NCI-H69 (cell line): ENCODE data around the gene PTGS1.

Experiments used
- DNase-seq: peaks from one replicate; lab custom pipeline; 2025; lab: John Stamatoyannopoulos, UW

PTGS1 gene

GRCh38 chr9:122374885-122375420 lies 4.1 kb downstream of the PTGS1 start:
- DNase-seq: no peak

DNA sequence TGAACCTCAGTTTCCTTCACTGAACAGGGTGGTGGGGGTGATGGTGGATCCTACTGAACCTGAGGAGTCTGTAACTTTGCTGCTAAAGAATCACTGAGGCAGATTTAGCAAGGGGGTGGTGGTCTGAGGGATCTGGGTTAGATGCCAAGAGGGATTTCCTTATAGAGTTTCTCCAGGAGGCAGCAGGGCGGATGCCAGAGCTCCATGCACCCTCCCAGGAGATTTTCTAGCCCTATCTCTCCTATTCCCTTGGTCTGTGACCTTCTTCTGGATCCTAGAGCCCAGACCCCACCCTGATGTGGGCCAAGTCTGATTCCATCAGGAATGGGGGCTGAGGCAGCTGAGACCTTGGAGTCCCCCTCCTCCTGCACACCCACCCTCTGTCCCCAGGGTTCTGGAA lies 6.0 kb downstream of the PTGS1 start:
- DNase-seq: no peak

- no peak for DNase-seq
These were observed 6.7 kb downstream of the PTGS1 start for GRCh38 chr9:122377241-122378164.

DNA sequence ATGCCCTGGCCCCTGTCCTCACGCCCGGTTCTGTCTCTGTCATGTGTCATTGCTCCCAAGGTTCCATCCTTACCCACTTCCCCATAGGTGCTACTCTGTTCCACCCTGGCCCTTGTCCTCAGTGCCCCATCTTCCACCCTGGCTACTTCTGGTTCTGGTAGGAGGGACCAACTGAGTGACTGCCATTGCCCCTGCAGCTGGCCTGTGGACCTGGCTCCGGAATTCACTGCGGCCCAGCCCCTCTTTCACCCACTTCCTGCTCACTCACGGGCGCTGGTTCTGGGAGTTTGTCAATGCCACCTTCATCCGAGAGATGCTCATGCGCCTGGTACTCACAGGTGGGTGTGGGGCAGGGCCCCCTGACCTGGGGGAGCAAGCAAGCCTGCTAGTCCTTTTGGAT lies 7.4 kb downstream of the PTGS1 start:
- no peak for DNase-seq

DNA sequence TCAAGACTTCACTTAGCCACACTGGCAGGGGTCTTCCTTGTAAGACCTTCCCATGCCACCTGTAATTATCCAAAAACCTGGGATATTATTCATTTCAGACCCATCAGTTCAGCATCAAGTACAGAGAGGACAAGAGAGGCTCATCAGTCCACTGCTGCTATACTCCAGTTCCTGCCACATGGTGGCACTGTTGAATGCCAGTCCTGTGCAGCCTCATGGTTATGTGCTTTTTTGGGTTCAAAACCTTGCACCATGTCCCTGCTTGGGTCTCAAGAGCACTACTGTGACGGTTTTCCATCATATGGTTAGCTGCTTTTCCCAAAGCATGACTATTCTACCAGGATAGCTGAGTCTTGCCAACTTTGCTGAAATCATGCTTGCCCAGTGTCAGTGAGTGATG lies 8.5 kb downstream of the PTGS1 start:
- peak; percentile 13 for DNase-seq

- no peak for DNase-seq
These were observed 9.5 kb downstream of the PTGS1 start for GRCh38 chr9:122380293-122380692.

DNA sequence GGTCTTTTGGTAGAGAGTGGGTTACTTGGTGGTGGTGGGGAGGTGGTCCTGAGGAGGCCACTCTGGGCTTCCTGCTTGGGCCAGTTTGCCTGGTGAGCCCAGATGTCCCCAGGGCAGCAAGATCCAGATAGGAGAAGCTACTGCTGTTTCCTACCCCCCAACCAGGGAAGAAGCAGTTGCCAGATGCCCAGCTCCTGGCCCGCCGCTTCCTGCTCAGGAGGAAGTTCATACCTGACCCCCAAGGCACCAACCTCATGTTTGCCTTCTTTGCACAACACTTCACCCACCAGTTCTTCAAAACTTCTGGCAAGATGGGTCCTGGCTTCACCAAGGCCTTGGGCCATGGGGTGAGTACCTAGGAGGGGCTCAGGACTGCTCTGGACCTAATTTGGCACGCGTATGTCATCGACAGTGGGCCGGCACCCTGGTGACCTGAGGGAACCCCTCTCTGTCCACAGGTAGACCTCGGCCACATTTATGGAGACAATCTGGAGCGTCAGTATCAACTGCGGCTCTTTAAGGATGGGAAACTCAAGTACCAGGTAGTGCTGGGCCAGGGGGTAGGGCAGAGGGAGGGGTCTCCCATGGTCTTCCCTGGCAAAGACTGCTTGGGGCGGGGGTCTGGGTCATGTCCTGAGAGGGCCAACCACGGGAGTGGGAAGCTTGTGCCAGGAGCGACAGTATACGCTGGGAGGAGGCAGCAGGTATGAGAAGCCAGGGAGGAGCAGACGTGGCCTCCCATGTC lies 10.6 kb downstream of the PTGS1 start:
- no peak for DNase-seq

- DNase-seq: peak; percentile 63
These were observed 12.4 kb downstream of the PTGS1 start for GRCh38 chr9:122382901-122383850.

DNA sequence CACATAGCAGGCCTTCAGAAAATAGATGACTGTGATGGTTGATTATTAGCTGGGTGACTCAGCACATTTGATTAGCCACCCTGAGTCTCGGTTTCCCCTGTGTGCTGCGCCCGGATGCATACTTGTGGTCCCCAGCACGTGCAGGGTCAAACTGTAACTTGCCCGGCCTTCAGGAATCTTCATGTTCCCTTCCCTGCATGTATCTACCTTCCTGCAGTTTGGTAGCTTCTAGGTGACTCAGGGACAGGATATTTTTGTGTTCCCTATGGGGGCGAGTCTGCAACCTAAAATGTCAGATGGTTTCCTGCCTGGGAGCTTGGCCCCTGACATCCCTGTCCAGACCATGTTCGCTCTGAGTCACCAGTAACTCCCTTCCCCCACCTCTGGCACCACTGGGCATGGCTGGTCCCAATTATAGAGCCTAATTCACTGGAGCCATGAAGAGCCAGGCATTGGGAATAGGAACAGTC lies 13.2 kb downstream of the PTGS1 start:
- DNase-seq: no peak

DNA sequence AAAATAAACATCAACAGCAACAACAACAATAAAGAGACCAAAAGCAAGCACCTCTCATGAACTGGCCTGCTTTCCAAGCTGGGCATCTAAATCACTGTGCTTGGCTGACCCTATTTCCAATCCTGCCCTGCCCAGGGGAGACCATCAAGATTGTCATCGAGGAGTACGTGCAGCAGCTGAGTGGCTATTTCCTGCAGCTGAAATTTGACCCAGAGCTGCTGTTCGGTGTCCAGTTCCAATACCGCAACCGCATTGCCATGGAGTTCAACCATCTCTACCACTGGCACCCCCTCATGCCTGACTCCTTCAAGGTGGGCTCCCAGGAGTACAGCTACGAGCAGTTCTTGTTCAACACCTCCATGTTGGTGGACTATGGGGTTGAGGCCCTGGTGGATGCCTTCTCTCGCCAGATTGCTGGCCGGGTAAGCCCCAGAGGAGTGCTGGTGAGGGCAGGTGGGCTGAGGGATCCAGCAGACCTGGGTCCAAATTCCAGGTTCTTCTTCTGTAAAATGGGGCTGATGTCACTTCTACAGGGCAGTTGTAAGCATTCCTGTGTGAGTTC lies 15.6 kb downstream of the PTGS1 start:
- no peak for DNase-seq

DNA sequence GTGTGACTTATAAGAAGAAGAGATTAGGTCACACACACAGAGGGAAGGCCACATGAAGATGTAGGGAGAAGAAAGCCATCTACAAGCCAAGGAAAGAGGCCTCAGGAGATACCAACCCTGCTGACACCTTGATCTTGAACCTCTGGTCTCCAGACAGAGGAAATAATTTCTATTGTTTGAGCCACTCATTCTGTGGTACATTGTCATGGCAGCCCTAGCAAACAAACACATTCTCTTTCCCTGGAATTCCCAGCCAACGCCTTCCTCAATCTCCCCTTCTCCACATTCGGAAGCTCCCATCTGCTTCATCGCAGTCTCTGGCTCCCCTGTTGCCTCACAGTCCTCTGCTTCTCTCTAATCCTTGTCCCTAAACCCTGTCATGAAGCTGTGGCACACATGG lies 16.7 kb downstream of the PTGS1 start:
- DNase-seq: no peak

DNA sequence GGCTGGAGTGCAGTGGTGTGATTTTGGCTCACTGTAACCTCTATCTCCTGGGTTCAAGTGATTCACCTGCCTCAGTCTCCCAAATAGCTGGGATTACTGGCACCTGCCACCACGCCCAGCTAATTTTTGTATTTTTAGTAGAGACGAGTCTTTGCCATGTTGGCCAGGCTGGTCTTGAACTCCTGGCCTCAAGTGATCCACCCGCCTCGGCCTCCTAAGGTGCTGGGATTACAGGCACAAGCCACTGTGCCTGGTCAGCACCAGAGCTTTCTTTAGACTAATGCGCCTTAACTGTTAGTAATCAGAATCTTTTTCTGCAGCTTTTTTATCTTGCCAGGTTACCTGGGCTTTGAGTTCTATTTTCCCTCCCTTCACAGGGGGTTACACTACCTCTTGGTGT lies 18.4 kb downstream of the PTGS1 start:
- no peak for DNase-seq

DNA sequence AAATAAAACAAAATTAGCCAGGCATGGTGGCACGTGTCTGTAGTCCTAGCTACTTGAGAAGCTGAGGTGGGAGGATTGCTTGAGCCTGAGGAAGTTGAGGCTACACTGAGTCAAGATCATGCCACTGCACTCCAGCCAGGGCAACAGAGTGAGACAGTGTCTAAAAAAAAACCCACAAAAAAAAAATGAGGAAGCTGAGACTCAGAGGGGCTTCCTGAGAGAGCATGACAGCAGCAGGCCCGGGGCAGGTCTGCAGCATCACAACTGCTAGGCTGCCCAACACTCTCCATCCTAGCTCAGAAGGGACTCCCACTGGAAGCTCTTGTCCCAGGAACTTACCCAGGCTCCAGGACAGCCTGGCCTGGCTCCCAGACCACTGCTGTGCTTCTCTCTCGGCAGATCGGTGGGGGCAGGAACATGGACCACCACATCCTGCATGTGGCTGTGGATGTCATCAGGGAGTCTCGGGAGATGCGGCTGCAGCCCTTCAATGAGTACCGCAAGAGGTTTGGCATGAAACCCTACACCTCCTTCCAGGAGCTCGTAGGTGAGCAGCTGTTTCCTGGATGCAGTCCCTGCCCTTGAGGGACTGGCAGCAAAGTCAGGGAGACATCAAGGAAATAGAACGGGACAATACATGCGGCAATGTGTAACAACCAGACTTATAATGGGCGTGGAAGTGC lies 19.1 kb downstream of the PTGS1 start:
- peak; percentile 56 for DNase-seq

DNA sequence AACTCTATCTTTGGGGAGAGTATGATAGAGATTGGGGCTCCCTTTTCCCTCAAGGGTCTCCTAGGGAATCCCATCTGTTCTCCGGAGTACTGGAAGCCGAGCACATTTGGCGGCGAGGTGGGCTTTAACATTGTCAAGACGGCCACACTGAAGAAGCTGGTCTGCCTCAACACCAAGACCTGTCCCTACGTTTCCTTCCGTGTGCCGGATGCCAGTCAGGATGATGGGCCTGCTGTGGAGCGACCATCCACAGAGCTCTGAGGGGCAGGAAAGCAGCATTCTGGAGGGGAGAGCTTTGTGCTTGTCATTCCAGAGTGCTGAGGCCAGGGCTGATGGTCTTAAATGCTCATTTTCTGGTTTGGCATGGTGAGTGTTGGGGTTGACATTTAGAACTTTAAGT lies 21.5 kb downstream of the PTGS1 start:
- DNase-seq: no peak

DNA sequence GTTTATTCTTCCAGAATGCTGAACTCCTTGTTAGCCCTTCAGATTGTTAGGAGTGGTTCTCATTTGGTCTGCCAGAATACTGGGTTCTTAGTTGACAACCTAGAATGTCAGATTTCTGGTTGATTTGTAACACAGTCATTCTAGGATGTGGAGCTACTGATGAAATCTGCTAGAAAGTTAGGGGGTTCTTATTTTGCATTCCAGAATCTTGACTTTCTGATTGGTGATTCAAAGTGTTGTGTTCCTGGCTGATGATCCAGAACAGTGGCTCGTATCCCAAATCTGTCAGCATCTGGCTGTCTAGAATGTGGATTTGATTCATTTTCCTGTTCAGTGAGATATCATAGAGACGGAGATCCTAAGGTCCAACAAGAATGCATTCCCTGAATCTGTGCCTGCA lies 21.9 kb downstream of the PTGS1 start:
- DNase-seq: no peak

- DNase-seq: no peak
These were observed 22.6 kb downstream of the PTGS1 start for GRCh38 chr9:122393284-122393983.

GRCh38 chr9:122394265-122395125 lies 23.7 kb downstream of the PTGS1 start:
- no peak for DNase-seq

GRCh38 chr9:122396614-122397148 lies 25.9 kb downstream of the PTGS1 start:
- DNase-seq: no peak

DNA sequence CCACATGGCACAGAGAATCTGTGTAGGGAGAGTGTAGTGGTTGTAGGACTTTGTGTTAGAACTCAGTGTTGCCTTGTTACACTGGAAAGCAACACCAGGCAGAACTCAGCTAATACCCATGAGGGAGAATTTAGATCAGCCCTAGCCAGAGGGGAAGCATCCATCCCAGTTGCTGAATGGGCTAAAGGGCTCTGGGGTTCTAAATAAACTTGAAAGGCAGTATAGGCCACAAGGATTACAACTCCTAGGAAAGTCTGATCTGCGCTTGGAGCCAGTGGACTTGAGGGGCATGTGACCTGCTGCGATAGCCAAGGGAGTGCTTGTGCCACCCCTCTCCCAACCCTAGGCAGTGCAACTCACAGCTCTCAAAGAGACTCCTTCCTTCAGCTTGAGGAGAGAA lies 26.9 kb downstream of the PTGS1 start:
- no peak for DNase-seq
